HepG2 (cell line): ENCODE measurements around the gene TMEM143. TPM values are rescaled to one million over a fixed set of nuclear protein-coding genes. Genes with fewer than 3 reads are reported as not detected.

Experiments used
- BCL6 ChIP-seq: IDR thresholded peaks from 2 replicates; pipeline ENCODE4 v1.6.1; 2016; ENCODE audit warnings: missing genetic modification reagents, missing compliant biosample characterization
- HHEX ChIP-seq: IDR thresholded peaks from 2 replicates; pipeline ENCODE4 v1.6.1; 2016; ENCODE audit warnings: control low read depth
- IKZF1 ChIP-seq: fragments of 450-650 bp; IDR thresholded peaks from 2 replicates; pipeline ENCODE4 v1.7.1; 2016
- JARID2 ChIP-seq: sonication (generic); formaldehyde crosslinking; IDR thresholded peaks from 2 replicates; pipeline ENCODE4 v1.8.1; 2023; ENCODE audit warnings: missing genetic modification reagents, inconsistent platforms; ENCODE audit not compliant: insufficient replicate concordance
- KMT2B ChIP-seq: IDR thresholded peaks from 2 replicates; pipeline ENCODE4 v1.6.1; 2016; ENCODE audit warnings: missing genetic modification reagents, missing compliant biosample characterization
- MIXL1 ChIP-seq: IDR thresholded peaks from 2 replicates; pipeline ENCODE4 v1.6.1; 2016
- PHF21A ChIP-seq: sonication (generic); formaldehyde crosslinking; IDR thresholded peaks from 2 replicates; pipeline ENCODE4 v1.5.0; 2020; ENCODE audit warnings: mild to moderate bottlenecking, missing genetic modification reagents
- REPIN1 ChIP-seq: sonication (generic); formaldehyde crosslinking; IDR thresholded peaks from 2 replicates; pipeline ENCODE4 v1.8.0; 2022; ENCODE audit warnings: missing genetic modification reagents, low read depth, mild to moderate bottlenecking, borderline replicate concordance
- SIX4 ChIP-seq: sonication (generic); formaldehyde crosslinking; IDR thresholded peaks from 2 replicates; pipeline ENCODE4 v1.4.0; 2020; ENCODE audit warnings: missing genetic modification reagents
- SRSF9 ChIP-seq: fragments of 200-400 bp; formaldehyde crosslinking; IDR thresholded peaks from 2 replicates; pipeline ENCODE4 v1.6.1; 2018; ENCODE audit warnings: borderline replicate concordance, mild to moderate bottlenecking, low read depth, low read length; ENCODE audit not compliant: insufficient read depth, poor library complexity, severe bottlenecking
- U2AF1 ChIP-seq: fragments of 200-400 bp; formaldehyde crosslinking; optimal IDR thresholded peaks from 2 replicates; pipeline ENCODE3; 2017; ENCODE audit warnings: mild to moderate bottlenecking, low read depth, low read length
- ZFP36L1 ChIP-seq: sonication (generic); formaldehyde crosslinking; IDR thresholded peaks from 2 replicates; pipeline ENCODE4 v1.8.0; 2022; ENCODE audit warnings: mild to moderate bottlenecking, missing genetic modification reagents, moderate library complexity
- ZFP62 ChIP-seq: sonication (generic); formaldehyde crosslinking; IDR thresholded peaks from 2 replicates; pipeline ENCODE4 v1.4.0; 2020; ENCODE audit warnings: missing genetic modification reagents
- ZIK1 ChIP-seq: sonication (generic); formaldehyde crosslinking; IDR thresholded peaks from 2 replicates; pipeline ENCODE4 v1.5.0; 2020; ENCODE audit warnings: mild to moderate bottlenecking, low read depth, missing genetic modification reagents, borderline replicate concordance
- ZNF207 ChIP-seq: fragments of 450-650 bp; IDR thresholded peaks from 2 replicates; pipeline ENCODE4 v1.6.1; 2016; ENCODE audit warnings: antibody characterized with exemption, borderline replicate concordance
- ZNF234 ChIP-seq: sonication (generic); formaldehyde crosslinking; conservative IDR thresholded peaks from 2 replicates; pipeline ENCODE4 v1.5.1; 2020; ENCODE audit warnings: mild to moderate bottlenecking, missing genetic modification reagents
- ZNF296 ChIP-seq: sonication (generic); formaldehyde crosslinking; conservative IDR thresholded peaks from 2 replicates; pipeline ENCODE4 v1.5.0; 2020; ENCODE audit warnings: mild to moderate bottlenecking, missing genetic modification reagents
- ZNF3 ChIP-seq: IDR thresholded peaks from 2 replicates; pipeline ENCODE4 v1.7.0; 2017; ENCODE audit warnings: inconsistent platforms
- ZNF589 ChIP-seq: sonication (generic); formaldehyde crosslinking; conservative IDR thresholded peaks from 2 replicates; pipeline ENCODE4 v1.8.0; 2022; ENCODE audit warnings: mild to moderate bottlenecking, moderate library complexity, missing genetic modification reagents
- polyA plus RNA-seq, 8 experiments: library from polyadenylated mRNA; depleted of rRNA in 3 of 8; stranded (reverse) in 7 of 8; unstranded in 1 of 8; fragments of >200 nt; fragmentation: Illumina TruSeq in 4 of 8; extraction: Trizol in 4 of 8; gene quantifications; 2 replicates each; pipeline versions ENCODE4 v1.2.1 to v1.2.3, GENCODE V29; 2011 to 2016; ENCODE audit warnings: low read depth in 4 of 8, missing spikeins in 1 of 8, mixed read lengths in 1 of 8; ENCODE audit not compliant: insufficient read depth in 1 of 8
- total RNA-seq, 5 experiments: library from RNA; depleted of rRNA; stranded (reverse); fragments of >200 nt; fragmentation: Illumina TruSeq; extraction: Trizol; gene quantifications; 2 replicates each; pipeline ENCODE4 v1.2.3, GENCODE V29; 2016; ENCODE audit warnings: low read depth in 1 of 5
- TF ChIP-seq, protein P1 (sequence below), 2 experiments: sonication (generic) in 1 of 2; formaldehyde crosslinking in 1 of 2; IDR thresholded peaks; 2 replicates each; pipeline versions ENCODE4 v1.5.1 to v1.6.1; 2011 to 2020; ENCODE audit warnings: borderline replicate concordance in 1 of 2, low read depth in 1 of 2, low read length in 1 of 2, mild to moderate bottlenecking in 1 of 2, missing genetic modification reagents in 1 of 2, moderate library complexity in 1 of 2
- TF ChIP-seq, protein P2 (sequence below): sonication (generic); formaldehyde crosslinking; IDR thresholded peaks from 2 replicates; pipeline ENCODE4 v1.9.0; 2021; ENCODE audit warnings: missing genetic modification reagents, borderline replicate concordance
- TF ChIP-seq, protein P3 (sequence below): sonication (generic); formaldehyde crosslinking; IDR thresholded peaks from 2 replicates; pipeline ENCODE4 v1.5.0; 2020; ENCODE audit warnings: mild to moderate bottlenecking, low read depth, missing genetic modification reagents, borderline replicate concordance
- TF ChIP-seq, protein P4 (sequence below): sonication (generic); formaldehyde crosslinking; IDR thresholded peaks from 2 replicates; pipeline ENCODE4 v1.5.0; 2020; ENCODE audit warnings: mild to moderate bottlenecking, missing genetic modification reagents

Gene TMEM143
- total and polyA plus RNA-seq, 2 of the 13 experiments (the other 11 are each of a cell fraction or from before 2014, with no cell fraction given), result 7.7 to 11.3 TPM

DNA sequence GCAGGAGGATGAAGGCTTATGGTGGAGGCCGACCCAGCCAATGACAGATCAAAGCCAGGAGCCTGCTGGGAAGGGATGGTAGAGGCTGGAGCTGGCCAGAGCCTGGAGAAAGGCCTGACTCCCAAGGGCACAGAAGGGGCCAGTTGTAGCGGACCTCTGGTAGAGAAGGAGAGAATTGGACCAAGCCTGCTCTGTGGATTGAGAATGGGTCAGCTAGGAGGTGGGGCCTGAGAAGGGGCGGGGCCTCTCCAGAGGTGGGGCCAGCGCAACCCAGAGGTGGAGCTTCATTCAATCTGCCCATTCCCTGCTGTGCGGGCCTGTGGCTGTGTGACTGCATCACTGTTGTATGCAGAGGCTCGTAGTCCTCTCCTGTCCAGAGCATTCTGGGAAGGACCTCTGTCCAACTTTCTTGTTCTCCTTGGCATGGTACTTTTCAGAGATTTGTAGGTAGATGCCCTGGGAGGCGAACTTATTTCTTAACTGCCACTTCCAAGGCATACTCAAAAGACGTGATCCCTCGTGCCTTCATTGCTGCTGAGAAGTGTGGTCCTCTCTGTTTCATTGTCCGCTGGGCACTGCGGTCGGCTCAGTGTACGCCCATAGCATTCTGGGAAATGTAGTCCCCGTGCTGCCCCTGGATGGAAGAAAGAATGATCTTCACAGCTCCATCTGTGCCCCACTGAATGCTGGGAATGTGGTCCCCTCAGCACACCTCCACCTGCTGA lies 36.4 kb upstream of the TMEM143 start (continued):
- TF ChIP-seq, protein P1, sequence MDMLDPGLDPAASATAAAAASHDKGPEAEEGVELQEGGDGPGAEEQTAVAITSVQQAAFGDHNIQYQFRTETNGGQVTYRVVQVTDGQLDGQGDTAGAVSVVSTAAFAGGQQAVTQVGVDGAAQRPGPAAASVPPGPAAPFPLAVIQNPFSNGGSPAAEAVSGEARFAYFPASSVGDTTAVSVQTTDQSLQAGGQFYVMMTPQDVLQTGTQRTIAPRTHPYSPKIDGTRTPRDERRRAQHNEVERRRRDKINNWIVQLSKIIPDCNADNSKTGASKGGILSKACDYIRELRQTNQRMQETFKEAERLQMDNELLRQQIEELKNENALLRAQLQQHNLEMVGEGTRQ (IDR thresholded peaks at IDR 0.05; ENCODE audit: low read depth, low read length), result no peak
- TF ChIP-seq, protein P1 (CRISPR knock-in tag; IDR thresholded peaks at IDR 0.05; ENCODE audit: borderline replicate concordance), result no peak
- TF ChIP-seq ZNF589 (CRISPR knock-in tag), result no peak
- no peak for TF ChIP-seq ZNF207
- TF ChIP-seq ZIK1 (CRISPR knock-in tag), result 0 out of 2 replicates have a peak, but pooled peaks have one; percentile 42
- no peak for TF ChIP-seq HHEX (CRISPR knock-in tag)
- no peak for TF ChIP-seq ZFP62
- TF ChIP-seq KMT2B (CRISPR knock-in tag), result no peak
- no peak for TF ChIP-seq PHF21A (CRISPR knock-in tag)
- no peak for TF ChIP-seq BCL6 (CRISPR knock-in tag)
- TF ChIP-seq IKZF1, result no peak
- no peak for TF ChIP-seq SRSF9
- TF ChIP-seq, protein P2, sequence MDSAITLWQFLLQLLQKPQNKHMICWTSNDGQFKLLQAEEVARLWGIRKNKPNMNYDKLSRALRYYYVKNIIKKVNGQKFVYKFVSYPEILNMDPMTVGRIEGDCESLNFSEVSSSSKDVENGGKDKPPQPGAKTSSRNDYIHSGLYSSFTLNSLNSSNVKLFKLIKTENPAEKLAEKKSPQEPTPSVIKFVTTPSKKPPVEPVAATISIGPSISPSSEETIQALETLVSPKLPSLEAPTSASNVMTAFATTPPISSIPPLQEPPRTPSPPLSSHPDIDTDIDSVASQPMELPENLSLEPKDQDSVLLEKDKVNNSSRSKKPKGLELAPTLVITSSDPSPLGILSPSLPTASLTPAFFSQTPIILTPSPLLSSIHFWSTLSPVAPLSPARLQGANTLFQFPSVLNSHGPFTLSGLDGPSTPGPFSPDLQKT (CRISPR knock-in tag), result no peak
- TF ChIP-seq, protein P3, sequence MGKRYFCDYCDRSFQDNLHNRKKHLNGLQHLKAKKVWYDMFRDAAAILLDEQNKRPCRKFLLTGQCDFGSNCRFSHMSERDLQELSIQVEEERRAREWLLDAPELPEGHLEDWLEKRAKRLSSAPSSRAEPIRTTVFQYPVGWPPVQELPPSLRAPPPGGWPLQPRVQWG, result no peak
- TF ChIP-seq MIXL1 (CRISPR knock-in tag), result no peak
- TF ChIP-seq, protein P4, sequence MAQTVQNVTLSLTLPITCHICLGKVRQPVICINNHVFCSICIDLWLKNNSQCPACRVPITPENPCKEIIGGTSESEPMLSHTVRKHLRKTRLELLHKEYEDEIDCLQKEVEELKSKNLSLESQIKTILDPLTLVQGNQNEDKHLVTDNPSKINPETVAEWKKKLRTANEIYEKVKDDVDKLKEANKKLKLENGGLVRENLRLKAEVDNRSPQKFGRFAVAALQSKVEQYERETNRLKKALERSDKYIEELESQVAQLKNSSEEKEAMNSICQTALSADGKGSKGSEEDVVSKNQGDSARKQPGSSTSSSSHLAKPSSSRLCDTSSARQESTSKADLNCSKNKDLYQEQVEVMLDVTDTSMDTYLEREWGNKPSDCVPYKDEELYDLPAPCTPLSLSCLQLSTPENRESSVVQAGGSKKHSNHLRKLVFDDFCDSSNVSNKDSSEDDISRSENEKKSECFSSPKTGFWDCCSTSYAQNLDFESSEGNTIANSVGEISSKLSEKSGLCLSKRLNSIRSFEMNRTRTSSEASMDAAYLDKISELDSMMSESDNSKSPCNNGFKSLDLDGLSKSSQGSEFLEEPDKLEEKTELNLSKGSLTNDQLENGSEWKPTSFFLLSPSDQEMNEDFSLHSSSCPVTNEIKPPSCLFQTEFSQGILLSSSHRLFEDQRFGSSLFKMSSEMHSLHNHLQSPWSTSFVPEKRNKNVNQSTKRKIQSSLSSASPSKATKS (CRISPR knock-in tag), result no peak
- no peak for TF ChIP-seq SIX4
- TF ChIP-seq ZFP36L1 (CRISPR knock-in tag), result no peak
- no peak for TF ChIP-seq ZNF234 (CRISPR knock-in tag)
- TF ChIP-seq REPIN1 (CRISPR knock-in tag), result no peak
- no peak for TF ChIP-seq U2AF1
- TF ChIP-seq ZNF3 (CRISPR knock-in tag), result no peak
- TF ChIP-seq ZNF296 (CRISPR knock-in tag), result no peak
- TF ChIP-seq JARID2 (CRISPR knock-in tag), result no peak
